Trophoblast cell (in vitro differentiated cells and primary cell): ENCODE data around the gene HTR1A.
A peak's percentile ranks its signal among the peaks of the same experiment; 100 is the strongest.

Experiments
- DNase-seq, 2 donors: peaks; one replicate each; pipeline ENCODE4 v3.0.0-alpha.2; 2016
- H2AFZ ChIP-seq: 2 replicates; pipeline ENCODE4 v1.6.1; 2013; ENCODE audit warnings: low read length, moderate library complexity, mild to moderate bottlenecking; ENCODE audit not compliant: insufficient read depth, poor library complexity
- H2AK5ac ChIP-seq: 2 replicates; pipeline ENCODE4 v1.6.1; 2013; ENCODE audit warnings: mild to moderate bottlenecking, low read length
- H2BK120ac ChIP-seq: 2 replicates; pipeline ENCODE4 v1.6.1; 2013; ENCODE audit warnings: low read length, mild to moderate bottlenecking, moderate library complexity; ENCODE audit not compliant: insufficient read depth, poor library complexity
- H2BK12ac ChIP-seq: 2 replicates; pipeline ENCODE4 v1.6.1; 2013; ENCODE audit warnings: mild to moderate bottlenecking, low read length, moderate library complexity
- H2BK5ac ChIP-seq: 2 replicates; pipeline ENCODE4 v1.6.1; 2013; ENCODE audit warnings: low read length, low read depth, moderate library complexity, mild to moderate bottlenecking; ENCODE audit not compliant: poor library complexity
- H3K14ac ChIP-seq: 2 replicates; pipeline ENCODE4 v1.6.1; 2013; ENCODE audit warnings: mild to moderate bottlenecking, low read length
- H3K18ac ChIP-seq: 2 replicates; pipeline ENCODE4 v1.6.1; 2013; ENCODE audit warnings: mild to moderate bottlenecking, low read length
- H3K23ac ChIP-seq: 2 replicates; pipeline ENCODE4 v1.6.1; 2013; ENCODE audit warnings: low read length
- H3K27ac ChIP-seq: 2 replicates; pipeline ENCODE4 v1.5.1; 2013; ENCODE audit warnings: low read depth, mild to moderate bottlenecking, inconsistent platforms, low read length, moderate library complexity
- H3K27me3 ChIP-seq: 2 replicates; pipeline ENCODE4 v1.6.1; 2013; ENCODE audit warnings: inconsistent platforms, mild to moderate bottlenecking, low read length, moderate library complexity; ENCODE audit not compliant: insufficient read depth
- H3K36me3 ChIP-seq, 2 experiments: 1 replicate in 1 of 2; 2 replicates in 1 of 2; pipeline ENCODE4 v1.6.1; 2013; ENCODE audit warnings: low read length in 2 of 2, mild to moderate bottlenecking in 2 of 2, moderate library complexity in 1 of 2; ENCODE audit not compliant: insufficient read depth in 2 of 2, control insufficient read depth in 1 of 2
- H3K4ac ChIP-seq: 2 replicates; pipeline ENCODE4 v1.6.1; 2013; ENCODE audit warnings: low read depth, mild to moderate bottlenecking, low read length, moderate library complexity
- H3K4me1 ChIP-seq, 2 experiments: 1 replicate in 1 of 2; 2 replicates in 1 of 2; pipeline ENCODE4 v1.6.1; 2013; ENCODE audit warnings: low read length in 2 of 2, mild to moderate bottlenecking in 2 of 2, moderate library complexity in 1 of 2; ENCODE audit not compliant: insufficient read depth in 2 of 2, control insufficient read depth in 1 of 2
- H3K4me2 ChIP-seq: 2 replicates; pipeline ENCODE4 v1.6.1; 2013; ENCODE audit warnings: inconsistent platforms, mild to moderate bottlenecking, low read length, moderate library complexity
- H3K4me3 ChIP-seq: 2 replicates; pipeline ENCODE4 v1.5.1; 2013; ENCODE audit warnings: mild to moderate bottlenecking, low read depth, low read length, inconsistent platforms
- H3K79me1 ChIP-seq: one replicate; pipeline ENCODE4 v1.6.1; 2013; ENCODE audit warnings: low read length
- H3K79me2 ChIP-seq: 2 replicates; pipeline ENCODE4 v1.6.1; 2013; ENCODE audit warnings: low read length, mild to moderate bottlenecking; ENCODE audit not compliant: control insufficient read depth, insufficient read depth, poor library complexity
- H3K9ac ChIP-seq: 2 replicates; pipeline ENCODE4 v1.6.1; 2013; ENCODE audit warnings: mild to moderate bottlenecking, low read length
- H3K9me3 ChIP-seq: 2 replicates; pipeline ENCODE4 v1.6.1; 2013; ENCODE audit warnings: low read depth, mild to moderate bottlenecking, control low read depth, inconsistent platforms, low read length; ENCODE audit not compliant: insufficient read depth
- H4K12ac ChIP-seq: 2 replicates; pipeline ENCODE4 v1.6.1; 2013; ENCODE audit warnings: low read depth, mild to moderate bottlenecking, low read length, moderate library complexity
- H4K8ac ChIP-seq: 2 replicates; pipeline ENCODE4 v1.6.1; 2013; ENCODE audit warnings: low read depth, mild to moderate bottlenecking, low read length, moderate library complexity
- H4K91ac ChIP-seq: one replicate; pipeline ENCODE4 v1.6.1; 2013; ENCODE audit warnings: low read depth, mild to moderate bottlenecking, low read length, moderate library complexity
- WGBS: extraction: QIAGEN DNeasy Blood & Tissue Kit; methylation state at CpG from one replicate; pipeline ENCODE4 v1.1.7; 2013; ENCODE audit warnings: missing lambda C conversion rate; ENCODE audit not compliant: insufficient read length, insufficient coverage; ENCODE audit errors: extremely low coverage; 5-methylcytosine and 5-hydroxymethylcytosine counted together

Gene HTR1A

DNA sequence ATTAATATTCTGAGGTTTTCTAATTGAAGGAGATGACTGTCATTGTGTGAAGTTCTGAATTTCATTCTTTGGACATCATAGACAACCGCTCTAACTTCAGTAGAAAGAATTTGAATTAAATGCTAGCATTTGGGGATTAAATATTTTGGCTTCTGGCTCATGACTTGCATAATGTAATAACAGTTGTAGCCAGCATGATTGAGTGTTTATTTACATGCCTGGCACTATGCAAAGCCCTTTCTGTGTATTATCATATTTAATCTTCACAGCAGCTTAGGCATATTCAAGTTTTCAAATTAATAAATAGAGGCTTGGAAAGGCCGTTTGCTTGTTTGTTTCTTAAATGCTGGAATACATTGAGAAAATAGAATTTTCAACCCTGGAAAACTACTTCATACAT, 19.6 kb upstream of the HTR1A start:
- H3K4me3 ChIP-seq: no peak overlapping the region
- no peak overlapping the region for H3K9ac ChIP-seq
- H3K27me3 ChIP-seq: no peaks in the 10 kb centered on the region
- no peak overlapping the region for H2AK5ac ChIP-seq
- H2BK12ac ChIP-seq: no peak overlapping the region
- H4K12ac ChIP-seq: no peak overlapping the region
- no peak overlapping the region for H3K18ac ChIP-seq
- no peak overlapping the region for H2BK120ac ChIP-seq
- no peaks in the 10 kb centered on the region for H3K4me1 ChIP-seq
- H3K79me2 ChIP-seq: no peaks in the 10 kb centered on the region
- no peak for DNase-seq
- no peak overlapping the region for H2AFZ ChIP-seq
- H3K23ac ChIP-seq: no peak overlapping the region
- H4K91ac ChIP-seq: no peak overlapping the region
- no peak overlapping the region for H4K8ac ChIP-seq
- no peaks in the 10 kb centered on the region for H3K36me3 ChIP-seq
- WGBS: no CpG with 5 or more reads among the region's 2 CpGs
- no peaks in the 10 kb centered on the region for H3K79me1 ChIP-seq
- no peak overlapping the region for H3K27ac ChIP-seq
- H3K4me2 ChIP-seq: no peak overlapping the region
- no peak overlapping the region for H3K14ac ChIP-seq
- no peak overlapping the region for H2BK5ac ChIP-seq
- H3K9me3 ChIP-seq: peaks cover 2% of the 10 kb centered on the region
- no peak overlapping the region for H3K4ac ChIP-seq

DNA sequence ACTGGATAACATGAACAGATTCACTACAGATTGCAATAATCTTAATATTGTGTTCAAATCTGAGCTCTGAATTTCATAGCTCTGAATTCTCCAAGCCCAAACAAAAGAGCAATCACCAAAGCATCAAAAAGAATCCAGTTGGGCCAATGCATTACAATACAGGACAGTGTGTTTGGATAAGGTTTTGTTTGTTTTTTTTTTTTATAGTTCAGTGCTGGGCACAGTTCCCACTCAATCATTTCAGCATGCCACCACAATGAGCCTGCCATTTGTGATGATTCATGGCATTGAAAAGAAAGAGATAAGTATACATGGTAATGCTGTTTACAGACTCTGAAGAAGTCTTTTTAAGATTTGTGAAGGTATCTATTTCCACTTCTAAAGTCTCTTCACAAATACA, 1.7 kb upstream of the HTR1A start:
- Histone ChIP-seq H3K27me3 (peaks cover 30% of the 10 kb centered on the region), H3K79me2 (no peaks in the 10 kb centered on the region), H2BK120ac (no peak overlapping the region), H3K4me1 (peaks cover 1 to 2% of the 10 kb centered on the region in 2 experiments), H3K23ac (no peak overlapping the region), H4K8ac (no peak overlapping the region), H3K4me2 (no peak overlapping the region), H2AFZ (no peak overlapping the region), H3K9ac (no peak overlapping the region), H3K18ac (no peak overlapping the region), H3K79me1 (no peaks in the 10 kb centered on the region), H2BK5ac (no peak overlapping the region), H3K4me3 (no peak overlapping the region), H3K14ac (no peak overlapping the region), H4K91ac (no peak overlapping the region), H3K27ac (no peak overlapping the region), H3K9me3 (peaks cover 8% of the 10 kb centered on the region), H2BK12ac (no peak overlapping the region), H3K4ac (no peak overlapping the region), H4K12ac (no peak overlapping the region), H3K36me3 (no peaks in the 10 kb centered on the region), H2AK5ac (no peak overlapping the region)
- no peak for DNase-seq

DNA sequence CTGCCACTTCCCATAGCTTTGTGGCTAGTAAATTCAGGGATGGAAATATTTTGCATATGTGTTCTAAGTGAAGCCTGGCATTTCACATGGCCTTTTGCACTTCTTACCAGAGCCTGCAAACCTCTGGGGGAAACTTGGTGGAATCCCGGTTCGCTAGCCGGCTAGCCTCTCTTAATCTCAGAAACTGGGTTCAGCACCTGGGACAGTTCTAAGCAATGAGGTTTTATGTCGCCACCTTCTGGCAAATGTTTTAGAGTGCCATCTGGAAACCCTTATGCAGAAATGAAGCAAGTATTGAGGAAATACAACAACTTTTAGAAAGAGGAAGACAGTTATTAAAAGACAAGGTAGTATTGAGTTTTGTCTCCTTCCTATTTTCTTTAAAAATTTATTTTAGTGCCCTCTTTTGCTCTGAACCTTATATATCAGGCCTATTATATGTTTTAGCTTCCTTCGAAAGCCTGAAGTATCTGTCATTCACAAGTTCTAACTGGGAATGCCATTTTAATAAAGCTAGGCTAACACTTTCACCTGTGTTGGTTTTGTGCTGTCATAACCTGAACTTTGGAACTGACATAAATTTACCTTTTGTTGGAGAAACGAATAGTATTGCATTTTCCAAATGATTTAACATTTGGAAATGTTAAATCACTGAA, 963 bp upstream of the HTR1A start:
- H3K4me3 ChIP-seq: no peak overlapping the region
- no peak overlapping the region for H2AK5ac ChIP-seq
- H2BK5ac ChIP-seq: no peak overlapping the region
- H3K4me2 ChIP-seq: no peak overlapping the region
- no peak overlapping the region for H3K27ac ChIP-seq
- no peak overlapping the region for H3K4ac ChIP-seq
- no peak overlapping the region for H3K14ac ChIP-seq
- no peaks in the 10 kb centered on the region for H3K79me2 ChIP-seq
- no peaks in the 10 kb centered on the region for H3K36me3 ChIP-seq
- no peak overlapping the region for H3K23ac ChIP-seq
- H3K4me1 ChIP-seq: peaks cover 1 to 3% of the 10 kb centered on the region in 2 experiments
- DNase-seq: peak; percentile 26 to 80
- no peak overlapping the region for H2AFZ ChIP-seq
- no peak overlapping the region for H3K9ac ChIP-seq
- H2BK12ac ChIP-seq: no peak overlapping the region
- H3K79me1 ChIP-seq: no peaks in the 10 kb centered on the region
- no peak overlapping the region for H4K12ac ChIP-seq
- H3K27me3 ChIP-seq: peaks cover 33% of the 10 kb centered on the region
- H2BK120ac ChIP-seq: no peak overlapping the region
- no CpG with 5 or more reads among the region's 6 CpGs for WGBS
- peaks cover 8% of the 10 kb centered on the region for H3K9me3 ChIP-seq
- H3K18ac ChIP-seq: no peak overlapping the region
- no peak overlapping the region for H4K8ac ChIP-seq
- no peak overlapping the region for H4K91ac ChIP-seq

DNA sequence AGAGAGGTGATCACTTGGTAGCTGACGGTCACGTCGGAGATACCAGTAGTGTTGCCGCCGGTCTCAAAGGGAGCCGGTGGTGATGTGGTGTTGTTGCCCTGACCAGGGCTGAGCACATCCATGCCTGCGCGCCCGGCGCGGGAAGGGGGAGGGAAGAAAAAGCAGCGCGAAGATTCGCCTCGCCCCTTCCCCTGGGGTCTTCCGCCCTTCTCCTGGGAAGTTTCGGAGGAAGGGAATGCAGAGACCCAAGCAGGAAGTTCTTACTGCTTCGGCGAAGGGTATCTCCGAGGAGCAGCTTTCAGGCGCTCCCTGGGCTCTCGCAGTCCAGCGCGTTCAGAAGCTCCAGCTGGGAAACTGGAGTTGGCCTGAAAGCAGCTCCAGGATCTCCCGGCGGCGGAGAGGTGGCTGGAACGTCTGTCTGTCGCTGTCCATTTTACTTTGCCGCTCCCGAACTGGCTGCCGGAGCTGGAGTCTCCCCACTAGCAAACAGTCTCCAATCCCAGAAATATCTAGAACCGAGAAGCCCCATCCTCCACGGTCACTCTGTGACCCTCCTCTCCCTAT, 565 bp downstream of the HTR1A start:
- no peak overlapping the region for H4K8ac ChIP-seq
- H3K79me2 ChIP-seq: no peaks in the 10 kb centered on the region
- H3K27me3 ChIP-seq: peaks cover 33% of the 10 kb centered on the region
- H2AK5ac ChIP-seq: no peak overlapping the region
- no peak overlapping the region for H3K23ac ChIP-seq
- H3K18ac ChIP-seq: no peak overlapping the region
- no peak overlapping the region for H2AFZ ChIP-seq
- peaks cover 1 to 3% of the 10 kb centered on the region in 2 experiments for H3K4me1 ChIP-seq
- H3K79me1 ChIP-seq: no peaks in the 10 kb centered on the region
- no peak overlapping the region for H4K91ac ChIP-seq
- peak overlapping the region; percentile 21 for H3K4me2 ChIP-seq
- peaks cover 7% of the 10 kb centered on the region for H3K9me3 ChIP-seq
- H3K4ac ChIP-seq: no peak overlapping the region
- DNase-seq: no peak
- H2BK12ac ChIP-seq: no peak overlapping the region
- H3K14ac ChIP-seq: no peak overlapping the region
- H3K4me3 ChIP-seq: peak overlapping the region; percentile 31
- H2BK120ac ChIP-seq: no peak overlapping the region
- no peak overlapping the region for H3K9ac ChIP-seq
- H2BK5ac ChIP-seq: no peak overlapping the region
- no peak overlapping the region for H4K12ac ChIP-seq
- no peaks in the 10 kb centered on the region for H3K36me3 ChIP-seq
- no peak overlapping the region for H3K27ac ChIP-seq
- no CpG with 5 or more reads among the region's 34 CpGs for WGBS
